Breast epithelium (tissue), 4 donors: Measurements from ENCODE around the gene DIP2A. TPM values are rescaled to one million over a fixed set of nuclear protein-coding genes. Genes with fewer than 3 reads are reported as not detected.

Experiments
- DNase-seq, 2 donors: peaks; one replicate each; pipeline ENCODE4 v3.0.0-alpha.2; 2019; ENCODE audit warnings: low spot score in 2 of 2
- H3K27ac ChIP-seq, 2 donors: fragments of 200-600 bp; sonication (generic) in 1 of 2; one replicate each; pipeline ENCODE4 v1.5.1; 2016 to 2019; ENCODE audit warnings: mild to moderate bottlenecking in 1 of 2
- H3K27me3 ChIP-seq, 2 donors: fragments of 200-600 bp; sonication (generic) in 1 of 2; one replicate each; pipeline versions ENCODE4 v1.5.1 to v1.6.0; 2017 to 2019; ENCODE audit warnings: control low read depth in 1 of 2, mild to moderate bottlenecking in 1 of 2
- H3K36me3 ChIP-seq: fragments of 200-600 bp; one replicate; pipeline ENCODE4 v1.5.1; 2019
- H3K4me1 ChIP-seq, 2 donors: fragments of 200-600 bp; sonication (generic); one replicate each; pipeline ENCODE4 v1.5.1; 2016 to 2019; ENCODE audit warnings: control low read depth in 1 of 2
- H3K4me3 ChIP-seq, 3 donors: fragments of 200-600 bp; sonication (generic); 1 replicate in 2 of 3; 2 replicates in 1 of 3; pipeline ENCODE4 v1.5.1; 2016 to 2019; ENCODE audit warnings: mild to moderate bottlenecking in 3 of 3, moderate library complexity in 2 of 3
- H3K9me3 ChIP-seq, 2 donors: fragments of 200-600 bp; sonication (generic) in 1 of 2; one replicate each; pipeline ENCODE4 v1.5.1; 2016 to 2019; ENCODE audit warnings: control low read depth in 1 of 2
- POLR2A ChIP-seq: fragments of 450-650 bp; IDR thresholded peaks from one replicate; pipeline ENCODE4 v1.6.1; 2016; ENCODE audit warnings: antibody characterized with exemption, mild to moderate bottlenecking, moderate library complexity
- POLR2AphosphoS5 ChIP-seq, 3 donors: sonication (generic); formaldehyde crosslinking; IDR thresholded peaks; one replicate each; pipeline ENCODE4 v1.6.1; 2017; ENCODE audit warnings: antibody characterized with exemption in 3 of 3
- intact Hi-C: fragments of 100-400 bp; cut with DNase I; formaldehyde crosslinking; loops from one replicate; pipeline ENCODE4 v1.15.1; 2023; ENCODE audit warnings: low total_unique reads
- total RNA-seq, 3 donors: library from RNA; depleted of rRNA; stranded (reverse); fragments of >200 nt; gene quantifications; one replicate each; pipeline ENCODE4 v1.1.0, GENCODE V29; 2016
- TF ChIP-seq, protein P1 (sequence below), 3 donors: fragments of 450-650 bp; IDR thresholded peaks; one replicate each; pipeline ENCODE4 v1.5.1; 2016 to 2017; ENCODE audit warnings: antibody characterized with exemption in 3 of 3, mild to moderate bottlenecking in 3 of 3, moderate library complexity in 3 of 3

The DIP2A gene
- total RNA-seq, 3 donors from 2014 or later, result 32.6 to 43.9 (median 42.0) TPM

DNA sequence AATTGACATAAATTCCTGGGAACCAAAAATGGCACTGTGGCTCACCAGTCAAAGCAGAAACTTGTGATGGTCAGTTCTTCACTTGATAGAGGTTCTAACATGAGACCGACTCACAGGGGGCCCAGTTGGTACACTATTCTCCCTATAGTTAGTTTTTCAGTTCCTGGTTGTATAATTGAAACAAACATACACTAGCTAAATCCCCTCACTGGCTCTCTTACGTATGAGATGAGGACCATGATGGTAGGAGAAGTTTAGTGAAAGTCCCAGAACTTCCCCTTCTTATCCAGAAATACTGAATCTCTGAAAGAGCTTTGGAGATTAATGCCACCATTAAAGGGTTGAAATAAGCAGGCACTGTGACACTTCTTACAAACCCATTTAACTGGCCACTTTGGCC lies 148.9 kb downstream of the DIP2A start:
- intact Hi-C loops, result no loop called here
- Histone ChIP-seq H3K4me3 (no peak overlapping the region), H3K27me3 (no peaks in the 10 kb centered on the region), H3K4me1 (no peaks in the 10 kb centered on the region), H3K27ac (no peak overlapping the region), H3K36me3 (no peaks in the 10 kb centered on the region), H3K9me3 (peaks cover 0 to 5% of the 10 kb centered on the region in 2 donors)
- TF ChIP-seq POLR2AphosphoS5 (IDR thresholded peaks at IDR 0.05) (no peak), POLR2A (no peak)
- TF ChIP-seq, protein P1, sequence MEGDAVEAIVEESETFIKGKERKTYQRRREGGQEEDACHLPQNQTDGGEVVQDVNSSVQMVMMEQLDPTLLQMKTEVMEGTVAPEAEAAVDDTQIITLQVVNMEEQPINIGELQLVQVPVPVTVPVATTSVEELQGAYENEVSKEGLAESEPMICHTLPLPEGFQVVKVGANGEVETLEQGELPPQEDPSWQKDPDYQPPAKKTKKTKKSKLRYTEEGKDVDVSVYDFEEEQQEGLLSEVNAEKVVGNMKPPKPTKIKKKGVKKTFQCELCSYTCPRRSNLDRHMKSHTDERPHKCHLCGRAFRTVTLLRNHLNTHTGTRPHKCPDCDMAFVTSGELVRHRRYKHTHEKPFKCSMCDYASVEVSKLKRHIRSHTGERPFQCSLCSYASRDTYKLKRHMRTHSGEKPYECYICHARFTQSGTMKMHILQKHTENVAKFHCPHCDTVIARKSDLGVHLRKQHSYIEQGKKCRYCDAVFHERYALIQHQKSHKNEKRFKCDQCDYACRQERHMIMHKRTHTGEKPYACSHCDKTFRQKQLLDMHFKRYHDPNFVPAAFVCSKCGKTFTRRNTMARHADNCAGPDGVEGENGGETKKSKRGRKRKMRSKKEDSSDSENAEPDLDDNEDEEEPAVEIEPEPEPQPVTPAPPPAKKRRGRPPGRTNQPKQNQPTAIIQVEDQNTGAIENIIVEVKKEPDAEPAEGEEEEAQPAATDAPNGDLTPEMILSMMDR (IDR thresholded peaks at IDR 0.05), result no peak
- DNase-seq, result no peak

DNA sequence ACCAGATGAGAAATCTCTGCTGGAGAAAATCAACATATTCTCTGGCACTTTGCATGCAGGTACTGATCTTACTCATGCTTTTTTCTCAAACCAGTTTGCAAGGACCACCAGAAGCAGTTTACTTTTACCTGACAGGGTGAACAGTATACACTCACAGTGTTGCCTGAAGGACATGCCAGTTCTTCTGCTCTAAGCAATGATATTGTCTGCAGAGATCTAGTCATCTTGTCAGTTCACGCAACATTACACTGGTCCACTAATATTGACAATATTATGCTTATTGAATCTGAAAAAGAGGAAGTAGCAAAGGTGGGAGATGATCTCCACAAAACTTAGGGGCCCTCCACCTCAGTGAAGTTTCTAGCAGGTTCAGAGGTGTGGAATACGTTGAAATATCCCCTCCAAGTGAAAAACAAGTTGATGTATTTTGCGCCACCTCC lies 150.0 kb downstream of the DIP2A start:
- H3K27ac ChIP-seq, result no peak overlapping the region
- no peaks in the 10 kb centered on the region for H3K27me3 ChIP-seq
- no peak overlapping the region for H3K4me3 ChIP-seq
- no peaks in the 10 kb centered on the region for H3K36me3 ChIP-seq
- TF ChIP-seq, protein P1 (IDR thresholded peaks at IDR 0.05), result no peak
- no peak for TF ChIP-seq POLR2A
- TF ChIP-seq POLR2AphosphoS5 (IDR thresholded peaks at IDR 0.05), result no peak
- intact Hi-C loops, result no loop called here
- no peak for DNase-seq
- H3K4me1 ChIP-seq, result no peaks in the 10 kb centered on the region
- H3K9me3 ChIP-seq, result peaks cover 0 to 5% of the 10 kb centered on the region in 2 donors

DNA sequence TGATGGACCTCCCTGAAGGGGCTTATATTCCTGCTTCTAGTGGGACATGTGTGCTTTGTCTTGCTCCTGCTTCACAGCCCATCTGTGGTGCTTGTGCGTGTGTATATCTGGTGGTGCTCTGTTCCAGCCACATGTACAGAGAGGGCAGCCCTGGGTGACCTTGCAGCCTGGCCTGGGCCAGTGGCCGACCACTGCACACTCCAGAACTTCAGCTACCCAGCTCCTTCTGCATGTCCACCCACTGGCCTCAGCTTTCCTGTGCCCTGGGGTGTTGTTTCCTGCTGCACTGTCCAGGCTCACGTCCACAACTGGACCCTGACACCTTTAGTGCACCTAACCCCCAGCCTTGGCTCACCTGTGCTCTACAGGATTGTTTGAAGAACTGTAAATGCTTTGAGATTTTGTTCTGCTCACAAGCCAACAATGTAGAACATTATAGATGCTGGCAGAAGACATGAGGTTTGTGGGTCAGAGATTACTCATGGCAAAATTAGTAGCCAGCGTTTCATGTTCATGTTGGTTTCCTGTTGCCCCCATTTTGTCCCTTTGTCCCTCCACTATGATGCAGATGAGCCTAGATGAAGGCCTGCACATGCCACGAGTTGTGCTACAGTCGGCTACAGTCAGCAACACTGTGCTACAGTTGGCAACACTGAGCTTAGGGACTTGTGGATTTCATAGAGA lies 151.5 kb downstream of the DIP2A start:
- H3K27ac ChIP-seq, result no peak overlapping the region
- H3K4me3 ChIP-seq, result no peak overlapping the region
- no peaks in the 10 kb centered on the region for H3K27me3 ChIP-seq
- no peaks in the 10 kb centered on the region for H3K36me3 ChIP-seq
- DNase-seq, result no peak
- intact Hi-C loops, result no loop called here
- no peaks in the 10 kb centered on the region for H3K4me1 ChIP-seq
- peaks cover 0 to 5% of the 10 kb centered on the region in 2 donors for H3K9me3 ChIP-seq
- TF ChIP-seq, protein P1 (IDR thresholded peaks at IDR 0.05), result no peak
- TF ChIP-seq POLR2A (no peak), POLR2AphosphoS5 (IDR thresholded peaks at IDR 0.05) (no peak)

DNA sequence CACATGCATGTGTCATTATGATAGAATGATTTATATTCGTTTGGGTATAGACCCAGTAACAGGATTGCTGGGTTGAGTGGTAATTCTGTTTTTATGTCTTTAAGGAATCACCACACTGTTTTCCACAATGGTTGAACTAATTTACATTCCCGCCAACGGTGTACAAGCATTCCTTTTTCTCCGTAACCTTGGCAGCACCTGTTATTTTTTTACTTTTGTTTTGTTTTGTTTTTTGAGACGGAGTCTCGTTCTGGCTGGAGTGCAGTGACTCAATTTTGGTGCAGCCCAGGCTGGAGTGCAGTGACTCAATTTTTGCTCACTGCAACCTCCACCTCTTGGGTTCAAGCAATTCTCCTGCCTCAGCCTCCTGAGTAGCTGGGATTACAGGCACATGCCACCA lies 154.7 kb downstream of the DIP2A start:
- H3K4me3 ChIP-seq, result no peak overlapping the region
- no peaks in the 10 kb centered on the region for H3K36me3 ChIP-seq
- H3K4me1 ChIP-seq, result no peaks in the 10 kb centered on the region
- TF ChIP-seq POLR2AphosphoS5 (IDR thresholded peaks at IDR 0.05) (no peak), POLR2A (no peak)
- TF ChIP-seq, protein P1 (IDR thresholded peaks at IDR 0.05), result no peak
- H3K27me3 ChIP-seq, result no peaks in the 10 kb centered on the region
- peaks cover 0 to 5% of the 10 kb centered on the region in 2 donors for H3K9me3 ChIP-seq
- DNase-seq, result no peak
- intact Hi-C loops, result no loop called here
- H3K27ac ChIP-seq, result no peak overlapping the region

DNA sequence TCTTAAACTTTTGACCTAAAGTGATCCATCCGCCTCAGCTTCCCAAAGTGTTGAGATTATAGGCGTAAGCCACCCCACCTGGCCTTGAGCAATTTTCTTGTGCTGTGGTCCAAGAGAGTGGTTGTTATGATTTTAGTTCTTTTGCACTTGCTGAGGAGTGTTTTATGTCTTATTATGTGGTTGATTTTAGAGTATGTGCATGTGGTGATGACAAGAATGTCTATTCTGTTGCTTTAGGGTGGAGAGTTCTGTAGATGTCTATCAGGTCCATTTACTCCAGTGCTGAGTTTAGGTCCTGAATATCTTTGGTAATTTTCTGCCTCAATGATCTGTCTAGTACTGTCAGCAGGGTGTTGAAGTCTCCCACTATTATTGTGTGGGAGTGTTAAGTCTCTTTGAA lies 157.4 kb downstream of the DIP2A start:
- intact Hi-C loops, result no loop called here

More for the DNA sequence above, 157.4 kb downstream of the DIP2A start:
- H3K9me3 ChIP-seq, result no peaks in the 10 kb centered on the region
- no peaks in the 10 kb centered on the region for H3K4me1 ChIP-seq
- no peaks in the 10 kb centered on the region for H3K27me3 ChIP-seq
- H3K4me3 ChIP-seq, result no peak overlapping the region
- no peak overlapping the region for H3K27ac ChIP-seq
- TF ChIP-seq POLR2A (no peak), POLR2AphosphoS5 (IDR thresholded peaks at IDR 0.05) (no peak)
- TF ChIP-seq, protein P1 (IDR thresholded peaks at IDR 0.05), result no peak
- DNase-seq, result no peak
- H3K36me3 ChIP-seq, result no peaks in the 10 kb centered on the region
